K562 (cell line): ENCODE results near the gene SLC23A2. TPM values are rescaled to one million over a fixed set of nuclear protein-coding genes. Genes with fewer than 3 reads are reported as not detected.

Experiments used
- ATAC-seq: fragments of 200-7000 bp; cut with Tn5 transposase; 3 replicates; pipeline ENCODE4 v1.9.1; 2020; ENCODE audit warnings: moderate library complexity
- BruUV-seq: library from RNA; stranded (reverse); fragments of 400-500 nt; replicated peaks from 2 replicates; lab custom pipeline; 2021; lab: Mats Ljungman, UMichigan
- CTCF ChIA-PET: fragments of 300-600 bp; formaldehyde crosslinking; extraction: SDS; loops from one replicate; lab custom pipeline; 2021; ENCODE audit warnings: low intra/inter-chr PET ratio; lab: Yijun Ruan, JAX
- POLR2A ChIA-PET: fragments of 300-600, 350-650 bp; sonication (Branson Sonifier 250); formaldehyde crosslinking; extraction: SDS; loops from one replicate; lab custom pipeline; 2021; ENCODE audit warnings: antibody characterized with exemption, inconsistent platforms; lab: Yijun Ruan, JAX
- DNase-seq, 4 experiments: peaks; one replicate each; pipeline versions ENCODE4 v3.0.0 to v3.0.0-alpha.2; 2011 to 2018; ENCODE audit warnings: low spot score in 3 of 4, mixed read lengths in 3 of 4; ENCODE audit errors: extremely low read depth in 1 of 4
- FAIRE-seq: peaks from 2 replicates; lab custom pipeline; 2011; peaks lifted over from hg19 to GRCh38; lab: Jason Lieb, UNC
- H2AFZ ChIP-seq: 2 replicates; pipeline ENCODE4 v1.6.0; 2011; ENCODE audit warnings: low read depth, low read length, control low read depth, inconsistent platforms
- H3K27ac ChIP-seq: fragments of 200-600 bp; 3 replicates; pipeline ENCODE4 v1.8.0; 2011; ENCODE audit warnings: low read depth, mild to moderate bottlenecking, control low read depth, inconsistent platforms, low read length, moderate library complexity, mixed read lengths; ENCODE audit errors: extremely low read depth
- H3K27me3 ChIP-seq, 2 experiments: fragments of 300-600 bp in 1 of 2; 2 replicates in 1 of 2; 3 replicates in 1 of 2; pipeline versions ENCODE4 v1.6.0 to v1.8.0; 2011; ENCODE audit warnings: inconsistent platforms in 2 of 2, low read length in 2 of 2, mild to moderate bottlenecking in 1 of 2, mixed read lengths in 1 of 2, moderate library complexity in 1 of 2; ENCODE audit not compliant: control insufficient read depth in 2 of 2, insufficient read depth in 2 of 2
- H3K36me3 ChIP-seq: fragments of 300-600 bp; 3 replicates; pipeline ENCODE4 v1.8.0; 2011; ENCODE audit warnings: mild to moderate bottlenecking, low read length, inconsistent platforms; ENCODE audit not compliant: control insufficient read depth, insufficient read depth
- H3K4me1 ChIP-seq, 2 experiments: fragments of 200-600 bp in 1 of 2; replicated peaks in 1 of 2; 2 replicates in 1 of 2; 3 replicates in 1 of 2; pipeline versions ENCODE4 v1.5.1 to v1.8.0; 2011; ENCODE audit warnings: inconsistent platforms in 2 of 2, low read length in 2 of 2, mild to moderate bottlenecking in 1 of 2, mixed read lengths in 1 of 2, moderate library complexity in 1 of 2; ENCODE audit not compliant: control insufficient read depth in 2 of 2, insufficient read depth in 2 of 2
- H3K4me2 ChIP-seq: 2 replicates; pipeline ENCODE4 v1.6.1; 2011; ENCODE audit warnings: low read length, control low read depth, inconsistent platforms, mixed read lengths; ENCODE audit not compliant: insufficient read depth
- H3K4me3 ChIP-seq: fragments of 200-600 bp; sonication (generic), shearing (Covaris generic); 2 replicates; pipeline ENCODE4 v1.5.1; 2016; ENCODE audit warnings: control low read depth, inconsistent platforms
- H3K79me2 ChIP-seq: fragments of 200-600 bp; 3 replicates; pipeline ENCODE4 v1.8.0; 2011; ENCODE audit warnings: low read length, inconsistent platforms; ENCODE audit not compliant: control insufficient read depth, insufficient read depth
- H3K9ac ChIP-seq, 2 experiments: 2 replicates each; pipeline versions ENCODE4 v1.6.0 to v1.6.1; 2011; ENCODE audit warnings: low read depth in 2 of 2, low read length in 2 of 2, control low read depth in 1 of 2, inconsistent platforms in 1 of 2, mild to moderate bottlenecking in 1 of 2, mixed read lengths in 1 of 2; ENCODE audit not compliant: insufficient read depth in 1 of 2
- H3K9me1 ChIP-seq: one replicate; pipeline ENCODE4 v1.6.0; 2011; ENCODE audit warnings: inconsistent platforms, mild to moderate bottlenecking, low read length, moderate library complexity; ENCODE audit not compliant: control insufficient read depth, insufficient read depth
- H3K9me3 ChIP-seq: replicated peaks from 2 replicates; pipeline ENCODE4 v1.5.1; 2011; ENCODE audit warnings: low read depth, low read length, inconsistent platforms; ENCODE audit not compliant: control insufficient read depth, insufficient read depth
- H4K20me1 ChIP-seq: replicated peaks from 2 replicates; pipeline ENCODE4 v1.6.1; 2011; ENCODE audit warnings: low read length, inconsistent platforms, mixed read lengths; ENCODE audit not compliant: control insufficient read depth, insufficient read depth
- C11orf30 ChIP-seq: fragments of 450-650 bp; IDR thresholded peaks from 2 replicates; pipeline ENCODE4 v1.6.1; 2016; ENCODE audit warnings: low read depth, mild to moderate bottlenecking
- CEBPB ChIP-seq: fragments of 450-650 bp; IDR thresholded peaks from 2 replicates; pipeline ENCODE4 v1.6.1; 2016; ENCODE audit warnings: missing genetic modification characterization, missing compliant biosample characterization
- DPF2 ChIP-seq: fragments of 450-650 bp; IDR thresholded peaks from 2 replicates; pipeline ENCODE4 v1.6.1; 2016
- EGR1 ChIP-seq: fragments of 450-650 bp; conservative IDR thresholded peaks from 2 replicates; pipeline ENCODE4 v1.6.1; 2017; ENCODE audit warnings: mild to moderate bottlenecking
- EP300 ChIP-seq: IDR thresholded peaks from 2 replicates; pipeline ENCODE4 v1.6.1; 2012; ENCODE audit warnings: low read length, improper control_type of control experiment
- GABPA ChIP-seq: fragments of 200-800 bp; sonication (Bioruptor generic); conservative IDR thresholded peaks from 2 replicates; pipeline ENCODE4 v1.6.1; 2016; ENCODE audit warnings: low read depth, missing genetic modification characterization, missing compliant biosample characterization
- KDM1A ChIP-seq, 2 experiments: fragments of 450-650 bp; IDR thresholded peaks; 2 replicates each; pipeline ENCODE4 v1.6.1; 2016; ENCODE audit warnings: mild to moderate bottlenecking in 2 of 2
- MAFF ChIP-seq: IDR thresholded peaks from 2 replicates; pipeline ENCODE4 v1.6.1; 2012; ENCODE audit warnings: low read length, improper control_type of control experiment
- MEF2D ChIP-seq: conservative IDR thresholded peaks from 2 replicates; pipeline ENCODE4 v1.6.1; 2016; ENCODE audit warnings: low read depth, missing genetic modification characterization, missing compliant biosample characterization
- POLR2AphosphoS2 ChIP-seq: IDR thresholded peaks from 2 replicates; pipeline ENCODE4 v1.6.1; 2012; ENCODE audit warnings: low read length, improper control_type of control experiment
- RBM34 ChIP-seq: fragments of 200-400 bp; formaldehyde crosslinking; IDR thresholded peaks from 2 replicates; pipeline ENCODE4 v1.6.1; 2018; ENCODE audit warnings: low read length, borderline replicate concordance; ENCODE audit not compliant: insufficient read depth
- RNF2 ChIP-seq: sonication (generic); IDR thresholded peaks from 2 replicates; pipeline ENCODE4 v1.6.1; 2016
- SRSF3 ChIP-seq: fragments of 200-400 bp; formaldehyde crosslinking; IDR thresholded peaks from 2 replicates; pipeline ENCODE4 v1.6.1; 2016; ENCODE audit warnings: mild to moderate bottlenecking, low read length, moderate library complexity; ENCODE audit not compliant: insufficient read depth
- SUPT5H ChIP-seq: fragments of 450-650 bp; IDR thresholded peaks from 2 replicates; pipeline ENCODE4 v1.6.1; 2016
- TARDBP ChIP-seq: fragments of 450-650 bp; IDR thresholded peaks from 2 replicates; pipeline ENCODE4 v1.6.1; 2016
- THRAP3 ChIP-seq: fragments of 450-650 bp; IDR thresholded peaks from 2 replicates; pipeline ENCODE4 v1.6.1; 2016; ENCODE audit warnings: mild to moderate bottlenecking, inconsistent platforms, borderline replicate concordance
- ZNF3 ChIP-seq: fragments of 250-450 bp; sonication (Bioruptor Pico); IDR thresholded peaks from 2 replicates; pipeline ENCODE4 v1.5.0; 2021; ENCODE audit warnings: mild to moderate bottlenecking, moderate library complexity
- ZNF551 ChIP-seq: fragments of 250-450 bp; sonication (Bioruptor Pico); IDR thresholded peaks from 2 replicates; pipeline ENCODE4 v1.5.0; 2021; ENCODE audit warnings: mild to moderate bottlenecking, moderate library complexity
- ZNF668 ChIP-seq: fragments of 250-450 bp; sonication (Bioruptor Pico); IDR thresholded peaks from 2 replicates; pipeline ENCODE4 v1.8.0; 2022; ENCODE audit warnings: mild to moderate bottlenecking, inconsistent platforms
- ZNF699 ChIP-seq: fragments of 250-450 bp; sonication (Bioruptor Pico); IDR thresholded peaks from 2 replicates; pipeline ENCODE4 v1.8.0; 2021; ENCODE audit warnings: mild to moderate bottlenecking, moderate library complexity; ENCODE audit not compliant: insufficient replicate concordance
- WGBS: fragments of 100-300 bp; shearing (Covaris generic); methylation state at CpG from one replicate; pipeline ENCODE4 v1.1.6; 2016; ENCODE audit warnings: low coverage, mixed read lengths; ENCODE audit not compliant: insufficient coverage; ENCODE audit errors: missing lambda C conversion rate; 5-methylcytosine and 5-hydroxymethylcytosine counted together
- in situ Hi-C: fragments of 300-500 bp; cut with MboI; formaldehyde crosslinking; loops from 4 replicates; pipeline ENCODE4 v1.15.0; 2018; ENCODE audit warnings: inconsistent platforms, mixed read lengths
- intact Hi-C: fragments of 100-400 bp; cut with micrococcal nuclease; formaldehyde crosslinking; loops from 2 replicates; pipeline ENCODE4 v1.14.2; 2022
- polyA plus RNA-seq, 8 experiments: library from polyadenylated mRNA; depleted of rRNA in 4 of 8; stranded (reverse) in 5 of 8; unstranded in 3 of 8; fragments of >200 nt; fragmentation: Nextera tagmentation in 2 of 8; fragmentation: Illumina TruSeq in 1 of 8; extraction: Ambion mirVana in 2 of 8; extraction: Trizol in 1 of 8; gene quantifications; 2 replicates each; pipeline versions ENCODE4 v1.2.1 to v1.2.3, GENCODE V29; 2011 to 2014; ENCODE audit warnings: inconsistent platforms in 1 of 8, missing spikeins in 1 of 8
- total RNA-seq, 7 experiments: library from RNA; depleted of rRNA in 6 of 7; stranded (reverse); fragments of >200 nt in 6 of 7; fragmentation: Illumina TruSeq in 2 of 7; extraction: Trizol in 2 of 7; gene quantifications; 2 replicates each; pipeline versions ENCODE4 v1.2.1 to v1.2.3, GENCODE V29; 2011 to 2021; ENCODE audit warnings: low replicate concordance in 1 of 7
- TF ChIP-seq, protein P1 (sequence below): fragments of 250-450 bp; sonication (Bioruptor Pico); IDR thresholded peaks from 2 replicates; pipeline ENCODE4 v1.5.0; 2022; ENCODE audit warnings: mild to moderate bottlenecking
- TF ChIP-seq, protein P2 (sequence below), 2 experiments: fragments of 450-650 bp in 1 of 2; sonication (generic) in 1 of 2; formaldehyde crosslinking in 1 of 2; IDR thresholded peaks in 1 of 2; conservative IDR thresholded peaks in 1 of 2; 2 replicates each; pipeline versions ENCODE4 v1.6.1 to v1.8.1; 2016 to 2023; ENCODE audit warnings: mild to moderate bottlenecking in 2 of 2, moderate library complexity in 2 of 2, inconsistent platforms in 1 of 2, missing genetic modification reagents in 1 of 2

The SLC23A2 gene
- total and polyA plus RNA-seq, 9 of the 15 experiments (the other 6 are each of a cell fraction or from before 2014, with no cell fraction given), result 0.39 to 6.7 (median 3.2) TPM

DNA sequence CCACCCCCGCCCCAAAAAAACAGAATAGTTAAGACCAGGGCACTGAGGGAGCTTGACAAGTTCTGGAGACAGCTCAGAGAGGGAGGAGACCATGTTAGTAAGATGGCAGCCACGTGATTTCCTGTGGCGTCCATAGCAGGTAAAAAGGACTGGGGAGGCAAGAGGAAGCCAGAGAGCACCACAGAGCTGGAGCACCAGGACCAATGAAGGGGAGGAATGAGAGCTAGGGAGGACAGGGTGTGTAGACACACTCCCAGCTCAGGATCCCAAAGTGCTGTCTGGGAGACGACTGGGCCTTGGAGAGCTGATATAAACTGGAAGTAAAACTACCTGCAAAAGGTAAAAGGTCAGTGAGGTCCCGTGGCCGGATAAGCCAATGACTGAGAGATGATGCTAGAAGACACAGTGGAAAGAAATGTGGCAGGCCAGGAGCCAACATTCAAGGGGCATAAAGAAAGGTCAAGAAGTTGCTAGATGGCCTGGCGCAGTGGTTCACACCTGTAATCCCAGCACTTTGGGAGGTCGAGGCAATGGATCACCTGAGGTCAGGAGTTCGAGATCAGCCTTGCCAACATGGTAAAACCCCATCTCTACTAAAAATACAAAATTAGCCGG is 39.0 kb downstream of the SLC23A2 start (continued):
- TF ChIP-seq SRSF3 (no peak), EGR1 (peak; percentile 8; the same call in 1 of the 2 replicates), SUPT5H (no peak), MAFF (no peak), ZNF3 (CRISPR knock-in tag) (no peak), C11orf30 (no peak), THRAP3 (no peak), GABPA (peak; percentile 27; the same call in 1 of the 2 replicates)
- TF ChIP-seq, protein P1, sequence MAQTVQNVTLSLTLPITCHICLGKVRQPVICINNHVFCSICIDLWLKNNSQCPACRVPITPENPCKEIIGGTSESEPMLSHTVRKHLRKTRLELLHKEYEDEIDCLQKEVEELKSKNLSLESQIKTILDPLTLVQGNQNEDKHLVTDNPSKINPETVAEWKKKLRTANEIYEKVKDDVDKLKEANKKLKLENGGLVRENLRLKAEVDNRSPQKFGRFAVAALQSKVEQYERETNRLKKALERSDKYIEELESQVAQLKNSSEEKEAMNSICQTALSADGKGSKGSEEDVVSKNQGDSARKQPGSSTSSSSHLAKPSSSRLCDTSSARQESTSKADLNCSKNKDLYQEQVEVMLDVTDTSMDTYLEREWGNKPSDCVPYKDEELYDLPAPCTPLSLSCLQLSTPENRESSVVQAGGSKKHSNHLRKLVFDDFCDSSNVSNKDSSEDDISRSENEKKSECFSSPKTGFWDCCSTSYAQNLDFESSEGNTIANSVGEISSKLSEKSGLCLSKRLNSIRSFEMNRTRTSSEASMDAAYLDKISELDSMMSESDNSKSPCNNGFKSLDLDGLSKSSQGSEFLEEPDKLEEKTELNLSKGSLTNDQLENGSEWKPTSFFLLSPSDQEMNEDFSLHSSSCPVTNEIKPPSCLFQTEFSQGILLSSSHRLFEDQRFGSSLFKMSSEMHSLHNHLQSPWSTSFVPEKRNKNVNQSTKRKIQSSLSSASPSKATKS, result no peak

DNA sequence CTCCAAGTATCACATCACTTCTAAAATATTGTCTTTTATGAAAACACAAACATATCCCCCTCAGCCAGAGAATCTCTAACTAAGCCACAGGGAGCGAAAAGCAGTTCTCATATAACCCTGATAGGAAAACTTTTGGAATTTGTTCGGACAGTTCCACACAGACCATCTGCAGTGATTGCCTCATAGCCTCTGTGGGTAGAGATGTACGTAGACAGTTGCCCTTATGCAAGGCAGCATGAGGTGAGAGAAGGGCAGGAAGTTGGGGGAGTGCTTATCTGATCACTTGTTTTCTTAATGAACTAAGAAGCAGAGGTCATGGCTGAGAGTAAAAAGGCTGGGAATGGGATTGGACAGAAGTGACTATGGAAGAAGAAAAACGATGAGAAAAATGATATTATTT is 39.6 kb downstream of the SLC23A2 start:
- peak in 2 of 4 experiments; percentile 9 to 31 for DNase-seq
- no peak for TF ChIP-seq POLR2AphosphoS2
- no peak for TF ChIP-seq ZNF699 (CRISPR knock-in tag)
- peak; percentile 22; the same call in 1 of the 2 replicates for TF ChIP-seq RNF2
- no peak for TF ChIP-seq ZNF551 (CRISPR knock-in tag)
- no peak for TF ChIP-seq RBM34
- TF ChIP-seq, protein P2, sequence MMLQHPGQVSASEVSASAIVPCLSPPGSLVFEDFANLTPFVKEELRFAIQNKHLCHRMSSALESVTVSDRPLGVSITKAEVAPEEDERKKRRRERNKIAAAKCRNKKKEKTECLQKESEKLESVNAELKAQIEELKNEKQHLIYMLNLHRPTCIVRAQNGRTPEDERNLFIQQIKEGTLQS (IDR thresholded peaks at IDR 0.05), result peak; percentile 67
- TF ChIP-seq, protein P2 (CRISPR knock-in tag; conservative IDR thresholded peaks at IDR 0.05), result no peak
- peak; percentile 60 for TF ChIP-seq EP300
- no peak for TF ChIP-seq MEF2D (tag)
- no peak for TF ChIP-seq ZNF668 (CRISPR knock-in tag)
- TF ChIP-seq KDM1A (IDR thresholded peaks at IDR 0.05), result peak; percentile 11 to 14; a peak in 1 of 4 replicates
- TF ChIP-seq CEBPB (tag), result peak; percentile 91
- peak; percentile 51; the same call in 1 of the 2 replicates for TF ChIP-seq DPF2
- no peak for TF ChIP-seq TARDBP

More for the DNA sequence above, 39.6 kb downstream of the SLC23A2 start:
- ATAC-seq (peak; percentile 69), FAIRE-seq (peak; percentile 62)
- WGBS, result 28% methylated on average over 3 of the region's 4 CpGs
- CTCF ChIA-PET, result no interaction called here
- no peak overlapping the region for H3K27ac ChIP-seq
- no peaks in the 10 kb centered on the region for H3K9me1 ChIP-seq
- intact Hi-C loops (no loop called here), in situ Hi-C loops (no loop called here)
- H3K79me2 ChIP-seq, result no peaks in the 10 kb centered on the region
- H3K27me3 ChIP-seq, result no peaks in the 10 kb centered on the region
- H4K20me1 ChIP-seq, result no peaks in the 10 kb centered on the region
- H3K4me3 ChIP-seq, result no peak overlapping the region
- no peaks in the 10 kb centered on the region for H3K9me3 ChIP-seq
- POLR2A ChIA-PET, result no interaction called here
- no TSS peak for BruUV-seq
- H2AFZ ChIP-seq, result no peak overlapping the region
- no peak overlapping the region for H3K4me2 ChIP-seq
- H3K9ac ChIP-seq, result no peak overlapping the region
- no peaks in the 10 kb centered on the region; the same call in 2 of the 3 replicates for H3K36me3 ChIP-seq
- H3K4me1 ChIP-seq, result peaks cover 0 to 10% of the 10 kb centered on the region in 2 experiments; a peak in 3 of 5 replicates
